DOHH2 (cell line): ENCODE results near the gene ESRRG.

Source experiments
- H3F3A ChIP-seq: fragments of 200-600 bp; sonication (generic), shearing (Covaris generic); 2 replicates; pipeline ENCODE4 v1.6.0; 2016; ENCODE audit warnings: antibody characterized with exemption, mild to moderate bottlenecking; ENCODE audit not compliant: control insufficient read depth, insufficient read depth
- H3K27ac ChIP-seq: fragments of 200-600 bp; sonication (generic); 2 replicates; pipeline ENCODE4 v1.5.1; 2014; ENCODE audit warnings: low read depth, mild to moderate bottlenecking, low read length, moderate library complexity
- H3K27me3 ChIP-seq: fragments of 200-600 bp; sonication (generic); 2 replicates; pipeline ENCODE4 v1.6.1; 2014; ENCODE audit warnings: mild to moderate bottlenecking, low read length, mixed read lengths; ENCODE audit not compliant: control insufficient read depth
- H3K36me3 ChIP-seq: fragments of 200-600 bp; sonication (generic); 2 replicates; pipeline ENCODE4 v1.6.1; 2014; ENCODE audit warnings: mild to moderate bottlenecking, low read length, moderate library complexity, mixed read lengths; ENCODE audit not compliant: control insufficient read depth
- H3K4me1 ChIP-seq: fragments of 200-600 bp; sonication (generic); 2 replicates; pipeline ENCODE4 v1.6.1; 2014; ENCODE audit warnings: mild to moderate bottlenecking, low read length, mixed read lengths; ENCODE audit not compliant: control insufficient read depth
- H3K4me2 ChIP-seq: fragments of 200-600 bp; sonication (generic); 2 replicates; pipeline ENCODE4 v1.6.0; 2014; ENCODE audit warnings: mild to moderate bottlenecking, low read length, moderate library complexity
- H3K4me3 ChIP-seq: fragments of 200-600 bp; sonication (generic); 2 replicates; pipeline ENCODE4 v1.5.1; 2014; ENCODE audit warnings: mild to moderate bottlenecking, low read length, mixed read lengths
- H3K79me2 ChIP-seq: fragments of 200-600 bp; sonication (generic); 2 replicates; pipeline ENCODE4 v1.6.1; 2014; ENCODE audit warnings: mild to moderate bottlenecking, low read length, mixed read lengths; ENCODE audit not compliant: control insufficient read depth
- H3K9me2 ChIP-seq: fragments of 200-600 bp; sonication (generic); replicated peaks from 2 replicates; pipeline ENCODE4 v1.6.1; 2014; ENCODE audit warnings: mild to moderate bottlenecking, low read length, mixed read lengths; ENCODE audit not compliant: control insufficient read depth
- H3K9me3 ChIP-seq: fragments of 200-600 bp; sonication (generic); 2 replicates; pipeline ENCODE4 v1.6.1; 2014; ENCODE audit warnings: antibody characterized with exemption, low read length, mixed read lengths; ENCODE audit not compliant: control insufficient read depth, insufficient read depth
- H4K20me1 ChIP-seq: fragments of 200-600 bp; sonication (generic); 2 replicates; pipeline ENCODE4 v1.6.0; 2014; ENCODE audit warnings: low read depth, mild to moderate bottlenecking, antibody characterized with exemption, low read length, moderate library complexity; ENCODE audit not compliant: control insufficient read depth, insufficient read depth
- EZH2phosphoT487 ChIP-seq: fragments of 200-600 bp; sonication (generic); IDR thresholded peaks from 2 replicates; pipeline ENCODE4 v1.6.1; 2017; ENCODE audit warnings: borderline replicate concordance, mild to moderate bottlenecking, antibody characterized with exemption, low read length, moderate library complexity, mixed read lengths
- TF ChIP-seq, protein P1 (sequence below): fragments of 200-600 bp; sonication (generic); IDR thresholded peaks from one replicate; pipeline ENCODE4 v1.5.1; 2014; ENCODE audit warnings: antibody characterized with exemption, mild to moderate bottlenecking, low read depth, low read length; ENCODE audit not compliant: poor library complexity, severe bottlenecking

Gene ESRRG

DNA sequence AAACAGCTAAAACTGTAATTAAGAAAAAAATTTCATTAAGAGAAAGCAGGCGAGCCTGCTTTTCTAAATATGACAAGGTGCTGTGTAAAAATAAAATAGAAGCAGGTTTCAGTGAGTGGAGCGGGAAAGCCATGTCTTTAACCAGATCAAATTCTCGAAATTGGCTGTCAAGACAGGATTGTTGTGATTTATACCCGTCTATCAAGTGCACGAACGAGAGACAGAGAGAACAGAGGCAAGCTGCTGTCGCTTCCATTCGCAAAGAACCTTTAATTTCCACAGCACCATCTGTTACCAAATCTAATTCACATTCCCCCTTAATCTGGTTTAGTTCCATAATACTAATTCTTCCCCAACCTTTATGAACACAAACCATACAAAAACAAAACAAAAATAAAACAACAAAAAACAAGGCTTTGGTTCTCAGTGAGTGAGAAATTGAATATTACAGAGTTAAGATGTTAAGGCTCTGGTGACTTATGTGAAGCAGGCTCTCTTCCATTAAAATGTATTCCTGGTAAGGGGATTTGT, 35.0 kb downstream of the ESRRG start:
- Histone ChIP-seq H3K36me3 (no peaks in the 10 kb centered on the region), H3K9me3 (no peaks in the 10 kb centered on the region), H4K20me1 (no peaks in the 10 kb centered on the region), H3K27me3 (no peaks in the 10 kb centered on the region), H3K4me1 (no peaks in the 10 kb centered on the region), H3K9me2 (no peaks in the 10 kb centered on the region), H3F3A (no peaks in the 10 kb centered on the region), H3K4me2 (no peak overlapping the region), H3K79me2 (no peaks in the 10 kb centered on the region), H3K4me3 (no peak overlapping the region), H3K27ac (no peak overlapping the region)
- TF ChIP-seq, protein P1, sequence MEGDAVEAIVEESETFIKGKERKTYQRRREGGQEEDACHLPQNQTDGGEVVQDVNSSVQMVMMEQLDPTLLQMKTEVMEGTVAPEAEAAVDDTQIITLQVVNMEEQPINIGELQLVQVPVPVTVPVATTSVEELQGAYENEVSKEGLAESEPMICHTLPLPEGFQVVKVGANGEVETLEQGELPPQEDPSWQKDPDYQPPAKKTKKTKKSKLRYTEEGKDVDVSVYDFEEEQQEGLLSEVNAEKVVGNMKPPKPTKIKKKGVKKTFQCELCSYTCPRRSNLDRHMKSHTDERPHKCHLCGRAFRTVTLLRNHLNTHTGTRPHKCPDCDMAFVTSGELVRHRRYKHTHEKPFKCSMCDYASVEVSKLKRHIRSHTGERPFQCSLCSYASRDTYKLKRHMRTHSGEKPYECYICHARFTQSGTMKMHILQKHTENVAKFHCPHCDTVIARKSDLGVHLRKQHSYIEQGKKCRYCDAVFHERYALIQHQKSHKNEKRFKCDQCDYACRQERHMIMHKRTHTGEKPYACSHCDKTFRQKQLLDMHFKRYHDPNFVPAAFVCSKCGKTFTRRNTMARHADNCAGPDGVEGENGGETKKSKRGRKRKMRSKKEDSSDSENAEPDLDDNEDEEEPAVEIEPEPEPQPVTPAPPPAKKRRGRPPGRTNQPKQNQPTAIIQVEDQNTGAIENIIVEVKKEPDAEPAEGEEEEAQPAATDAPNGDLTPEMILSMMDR = no peak
- TF ChIP-seq EZH2phosphoT487 = no peak

- no peaks in the 10 kb centered on the region for H3K36me3 ChIP-seq
- H3K27me3 ChIP-seq = no peaks in the 10 kb centered on the region
- TF ChIP-seq, protein P1 = no peak
- TF ChIP-seq EZH2phosphoT487 = no peak
- H3K4me2 ChIP-seq = no peak overlapping the region
- H3K9me3 ChIP-seq = no peaks in the 10 kb centered on the region
- no peaks in the 10 kb centered on the region for H3K79me2 ChIP-seq
- no peak overlapping the region for H3K27ac ChIP-seq
- H3K4me3 ChIP-seq = no peak overlapping the region
- no peaks in the 10 kb centered on the region for H3F3A ChIP-seq
- H4K20me1 ChIP-seq = no peaks in the 10 kb centered on the region
- no peaks in the 10 kb centered on the region for H3K4me1 ChIP-seq
- no peaks in the 10 kb centered on the region for H3K9me2 ChIP-seq
Measured at GRCh38 chr1:216686860-216687766, 36.1 kb downstream of the ESRRG start.

- no peaks in the 10 kb centered on the region for H3K79me2 ChIP-seq
Measured at GRCh38 chr1:216682752-216683151, 40.5 kb downstream of the ESRRG start.

More at GRCh38 chr1:216682752-216683151, 40.5 kb downstream of the ESRRG start:
- Histone ChIP-seq H3K27ac (no peak overlapping the region), H3K4me2 (no peak overlapping the region), H3K9me2 (no peaks in the 10 kb centered on the region), H3K4me3 (no peak overlapping the region), H3K36me3 (no peaks in the 10 kb centered on the region), H3F3A (no peaks in the 10 kb centered on the region), H4K20me1 (no peaks in the 10 kb centered on the region), H3K4me1 (no peaks in the 10 kb centered on the region), H3K27me3 (no peaks in the 10 kb centered on the region), H3K9me3 (no peaks in the 10 kb centered on the region)
- no peak for TF ChIP-seq EZH2phosphoT487
- TF ChIP-seq, protein P1 = no peak
